A549 (cell line): ENCODE results near the gene ADARB1.

ENCODE experiments used
- CTCF ChIP-seq: fragments of >200 bp; sonication (Bioruptor Twin); formaldehyde crosslinking; IDR thresholded peaks from 3 replicates; pipeline ENCODE4 v1.5.1; 2016
- POLR2A ChIP-seq: IDR thresholded peaks from 2 replicates; pipeline ENCODE4 v1.6.1; 2012; ENCODE audit warnings: mild to moderate bottlenecking, low read length

GRCh38 chr21:45136500-45136899 is 62.1 kb downstream of the ADARB1 start:
- TF ChIP-seq CTCF (no peak), POLR2A (no peak)
